GM19240 (cell line): ENCODE measurements around the gene KDM6A.
"Not testable (repeated sequence)": the region's sequence is repeated elsewhere in the genome, so short reads cannot be mapped to it uniquely, and the experiment has no call there.

Source experiments
- DNase-seq: peaks from one replicate; pipeline ENCODE4 v3.0.0; 2011; ENCODE audit warnings: low spot score; ENCODE audit not compliant: insufficient read length

The KDM6A gene

DNA sequence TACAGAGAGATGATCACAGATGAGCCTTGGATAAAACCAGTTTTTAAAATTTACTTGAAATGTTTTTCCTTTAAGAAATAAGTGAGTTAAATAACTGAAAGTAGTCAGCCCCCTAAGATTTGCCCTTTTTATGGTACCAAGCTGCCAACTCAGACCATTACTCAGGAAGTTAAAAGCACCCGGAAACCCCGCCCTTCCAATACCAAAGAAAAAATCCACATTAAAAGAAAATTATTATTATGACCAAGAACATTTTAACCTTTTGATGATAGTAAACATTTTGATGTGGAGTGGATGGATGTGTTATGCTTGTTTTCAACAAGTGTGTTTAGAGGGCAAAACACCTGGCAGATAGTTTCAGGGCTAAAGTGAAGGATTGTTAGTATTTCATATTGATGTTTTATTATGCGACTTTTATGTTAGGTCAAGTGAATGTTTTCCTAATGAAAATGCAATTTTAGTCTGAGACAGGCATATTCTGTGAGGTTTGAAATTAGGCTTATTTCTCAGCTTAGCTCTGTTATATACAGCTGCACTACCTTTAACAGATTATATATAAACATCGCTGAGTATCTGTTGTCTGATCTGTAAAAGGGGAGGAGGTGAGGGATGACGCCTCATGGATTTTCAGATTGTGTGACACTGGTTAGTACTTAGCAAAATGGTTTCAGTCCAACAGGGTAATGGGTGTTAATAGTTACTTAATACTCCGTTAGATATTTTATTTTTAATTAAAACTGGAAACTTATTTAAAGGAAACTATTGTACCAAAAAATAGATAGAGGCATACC is 89.0 kb downstream of the KDM6A start:
- no peak for DNase-seq

DNA sequence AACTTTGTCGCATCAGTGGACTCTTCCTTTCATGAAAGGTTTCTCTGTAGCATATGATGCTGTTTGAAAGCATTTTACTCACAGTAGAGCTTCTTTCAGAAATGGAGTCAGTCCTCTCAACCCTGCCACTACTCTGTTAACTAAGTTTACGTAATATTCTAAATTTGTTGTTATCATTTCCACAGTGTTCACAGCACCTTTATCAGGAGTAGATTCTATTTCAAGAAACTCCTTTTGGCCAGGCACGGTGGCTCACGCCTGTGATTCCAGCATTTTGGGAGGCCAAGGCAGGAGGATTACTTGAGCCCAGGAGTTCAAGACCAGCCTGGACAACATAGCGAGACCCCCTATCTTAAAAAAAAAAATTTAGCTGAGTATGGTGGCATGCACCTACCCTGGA is 90.0 kb downstream of the KDM6A start:
- DNase-seq = no peak

DNA sequence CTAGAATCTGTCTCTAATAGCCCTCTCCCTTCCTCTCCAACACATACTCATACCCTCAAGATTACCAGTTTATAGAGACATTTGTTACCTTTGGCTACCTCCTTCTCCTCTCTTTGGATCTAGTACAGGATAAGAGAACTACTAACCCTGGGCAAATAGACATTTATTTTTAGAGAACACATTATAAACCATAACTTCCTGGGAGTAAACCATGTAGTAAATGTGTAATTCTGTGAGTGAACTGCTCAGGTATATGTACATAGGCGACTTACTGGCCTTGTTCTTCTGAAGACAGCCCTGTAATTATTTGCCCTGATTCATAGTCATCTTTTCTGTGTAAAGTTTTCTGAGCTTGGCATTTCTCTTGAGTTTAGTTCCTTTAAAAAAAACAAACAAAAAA is 94.2 kb downstream of the KDM6A start:
- DNase-seq = no peak

DNA sequence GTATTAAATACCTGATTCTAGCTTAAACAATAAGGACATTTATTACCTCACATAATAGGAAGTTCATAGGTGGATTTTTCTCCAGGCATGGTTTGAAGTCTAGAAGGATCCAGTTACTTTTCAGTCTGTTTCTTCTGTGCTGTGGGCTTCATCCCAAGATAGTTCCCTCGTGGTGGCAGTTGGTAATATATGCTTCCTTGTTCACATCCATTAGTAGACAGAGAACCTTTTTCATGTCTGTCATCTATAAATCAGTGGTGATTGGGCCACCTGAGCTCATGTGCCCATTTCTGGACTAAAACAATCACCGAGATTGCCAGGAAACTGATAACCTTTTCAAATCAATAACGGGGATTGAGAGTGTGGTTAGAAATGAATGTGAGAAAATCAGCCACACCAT is 97.7 kb downstream of the KDM6A start:
- DNase-seq = no peak

DNA sequence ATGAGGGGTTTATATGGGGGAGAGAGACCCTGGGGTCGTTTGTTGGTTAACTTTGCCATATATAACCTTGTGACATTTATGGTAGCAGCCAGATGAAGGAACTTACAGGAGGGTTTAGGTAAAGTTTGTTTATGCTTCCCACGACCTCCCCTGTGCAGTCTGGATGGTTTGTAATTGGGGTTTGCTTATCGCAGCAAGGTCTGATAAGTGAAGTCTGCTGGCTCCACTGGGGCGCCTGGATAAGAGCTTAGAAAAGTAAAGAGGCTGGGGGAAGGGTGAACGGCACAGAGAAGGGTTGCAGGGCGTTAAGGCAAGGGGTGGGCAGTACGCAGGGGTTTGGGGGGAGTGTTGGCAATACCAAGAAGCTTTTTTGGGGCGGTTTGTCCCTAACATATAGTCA is 98.7 kb downstream of the KDM6A start:
- DNase-seq = no peak

DNA sequence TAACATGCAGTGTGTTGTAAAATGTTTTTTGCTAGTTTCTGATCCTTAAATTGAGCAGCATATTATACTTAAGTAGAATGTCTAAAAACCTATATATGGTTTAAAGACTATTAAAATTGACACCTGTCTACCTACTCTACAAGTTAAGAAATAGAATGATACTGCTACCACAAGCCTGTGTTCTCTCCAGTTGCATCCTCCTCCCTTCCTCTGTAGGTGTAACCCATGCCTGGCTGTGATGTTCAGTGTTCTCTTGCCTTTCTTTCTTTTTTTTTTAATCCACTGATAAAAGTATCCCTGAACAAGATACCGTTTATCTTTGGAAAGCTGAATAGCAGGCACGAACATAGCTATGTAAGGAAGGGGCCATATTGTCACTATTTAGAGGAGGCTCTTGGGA is 99.1 kb downstream of the KDM6A start:
- DNase-seq = no peak

DNA sequence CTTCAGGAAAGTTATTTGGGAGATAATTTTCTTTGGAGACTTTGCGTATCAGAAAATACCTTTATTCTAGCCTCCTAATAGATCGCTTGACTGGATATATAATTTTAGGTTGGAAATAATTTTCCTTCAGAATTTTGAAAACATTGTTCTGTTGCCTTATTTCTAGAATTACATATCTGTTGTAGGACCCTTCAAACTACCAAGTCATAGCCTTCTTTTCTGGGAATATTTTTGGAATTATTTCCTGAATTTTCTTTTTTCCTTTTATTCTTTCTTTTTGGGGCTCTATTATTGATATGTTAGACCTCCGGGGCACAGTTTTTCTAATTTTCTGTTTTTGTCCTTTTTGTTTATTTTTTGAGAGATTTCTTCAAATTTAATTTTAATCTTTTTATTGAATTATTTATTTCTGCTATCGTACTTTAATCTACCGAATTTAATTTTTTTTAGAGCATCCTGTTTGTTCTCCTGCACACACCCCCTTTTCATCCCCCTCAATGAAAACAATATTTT is 100.5 kb downstream of the KDM6A start:
- no peak for DNase-seq

DNA sequence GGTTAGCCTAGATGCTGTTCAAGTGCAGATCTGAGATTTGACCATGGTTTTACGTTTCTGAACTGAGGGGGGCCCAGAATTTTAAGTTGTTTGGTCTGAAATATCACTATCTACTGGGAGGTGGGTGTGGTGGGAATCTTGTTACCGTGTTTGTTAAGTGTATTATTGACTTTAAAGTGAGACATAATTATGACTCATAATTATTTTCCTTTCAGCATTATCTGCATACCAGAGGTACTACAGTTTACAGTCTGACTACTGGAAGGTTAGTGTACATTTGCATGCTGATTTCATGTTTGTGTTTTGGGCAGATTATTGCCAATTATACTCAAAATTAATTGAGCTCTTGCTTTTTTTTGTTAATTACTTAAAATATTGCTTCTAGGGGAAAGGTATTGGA is 101.5 kb downstream of the KDM6A start:
- no peak for DNase-seq

DNA sequence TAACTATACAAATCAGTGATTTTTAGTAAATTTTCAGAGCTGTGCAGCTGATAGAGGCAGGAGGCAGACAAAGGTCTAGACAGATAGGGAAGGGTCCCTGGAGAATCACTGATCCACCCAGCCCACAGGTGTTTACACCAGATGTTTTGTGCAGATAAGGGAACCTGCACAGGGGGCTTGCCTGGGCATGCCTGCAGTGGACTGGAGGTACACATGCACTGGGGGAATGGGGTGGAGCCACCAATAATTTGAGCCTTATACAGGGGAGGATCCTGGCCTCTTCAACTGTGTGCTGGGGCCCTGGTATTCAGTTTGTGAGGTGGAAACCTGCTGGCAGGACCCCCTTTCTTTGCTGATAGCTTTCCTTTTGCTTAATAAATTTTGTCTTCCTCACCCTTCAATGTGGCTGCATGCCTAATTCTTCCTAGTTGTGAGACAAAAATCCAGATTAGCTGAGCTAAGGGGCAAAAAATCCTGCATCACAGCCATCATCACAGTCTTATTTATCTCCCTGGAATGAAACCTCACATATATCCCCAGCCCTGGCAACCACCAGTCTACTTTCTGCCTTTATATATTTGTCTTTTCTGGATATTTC is 102.8 kb downstream of the KDM6A start:
- DNase-seq = no peak

DNA sequence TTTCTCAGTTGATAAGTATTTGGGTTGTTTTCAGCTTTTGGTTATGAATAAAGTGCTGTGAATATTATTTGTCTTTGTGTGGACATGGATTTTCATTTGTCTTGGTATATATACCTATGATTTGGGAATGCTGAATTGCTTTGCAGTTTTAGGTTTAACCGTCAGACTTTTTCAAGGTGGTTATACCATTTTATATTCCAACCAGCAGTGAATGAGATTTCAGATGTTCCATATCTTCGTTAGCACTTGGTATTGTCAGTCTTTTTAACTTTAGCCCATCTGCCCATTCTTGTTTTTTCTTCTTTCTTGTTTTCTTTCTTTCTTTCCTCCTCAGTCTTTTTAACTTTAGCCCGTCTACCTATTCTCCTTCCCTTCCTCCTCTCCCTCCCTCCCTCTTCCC is 106.0 kb downstream of the KDM6A start:
- DNase-seq = no peak

DNA sequence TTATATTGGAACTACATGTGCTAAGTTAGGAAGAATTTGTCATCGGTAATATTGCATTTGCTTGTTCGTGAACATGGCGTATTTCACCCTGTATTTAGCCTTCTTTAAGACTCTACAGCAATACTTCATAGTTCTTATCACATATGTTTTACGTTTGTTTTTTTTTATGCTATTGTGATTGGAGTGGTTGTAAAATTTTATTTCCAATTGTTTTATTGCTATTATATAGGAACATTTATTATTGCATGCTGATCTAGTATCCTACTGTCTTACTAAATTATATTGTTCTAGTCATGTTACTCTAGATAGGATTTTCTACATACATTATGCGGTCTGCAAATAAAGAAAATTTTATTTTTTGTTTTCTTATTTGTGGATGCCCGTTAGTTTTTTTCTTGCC is 107.4 kb downstream of the KDM6A start:
- DNase-seq = no peak

DNA sequence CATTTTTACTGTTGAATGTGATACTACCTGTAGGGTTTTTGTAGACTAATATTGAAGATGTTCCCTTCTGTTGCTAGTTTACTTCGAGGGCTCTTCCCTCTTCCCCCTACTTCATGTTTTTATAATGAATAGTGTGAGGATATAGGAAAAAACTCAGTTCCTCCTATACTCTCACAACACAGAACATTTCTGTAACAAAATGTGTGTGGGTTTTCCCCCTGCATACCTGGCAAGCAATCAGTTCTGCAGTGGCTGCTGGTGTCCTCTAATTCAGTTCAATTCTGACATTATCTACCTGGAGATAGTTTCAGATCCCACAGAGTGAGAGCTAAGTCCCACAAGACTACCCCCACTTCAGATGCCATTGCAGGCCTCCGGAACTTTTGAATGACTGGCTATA is 107.9 kb downstream of the KDM6A start:
- DNase-seq = no peak

DNA sequence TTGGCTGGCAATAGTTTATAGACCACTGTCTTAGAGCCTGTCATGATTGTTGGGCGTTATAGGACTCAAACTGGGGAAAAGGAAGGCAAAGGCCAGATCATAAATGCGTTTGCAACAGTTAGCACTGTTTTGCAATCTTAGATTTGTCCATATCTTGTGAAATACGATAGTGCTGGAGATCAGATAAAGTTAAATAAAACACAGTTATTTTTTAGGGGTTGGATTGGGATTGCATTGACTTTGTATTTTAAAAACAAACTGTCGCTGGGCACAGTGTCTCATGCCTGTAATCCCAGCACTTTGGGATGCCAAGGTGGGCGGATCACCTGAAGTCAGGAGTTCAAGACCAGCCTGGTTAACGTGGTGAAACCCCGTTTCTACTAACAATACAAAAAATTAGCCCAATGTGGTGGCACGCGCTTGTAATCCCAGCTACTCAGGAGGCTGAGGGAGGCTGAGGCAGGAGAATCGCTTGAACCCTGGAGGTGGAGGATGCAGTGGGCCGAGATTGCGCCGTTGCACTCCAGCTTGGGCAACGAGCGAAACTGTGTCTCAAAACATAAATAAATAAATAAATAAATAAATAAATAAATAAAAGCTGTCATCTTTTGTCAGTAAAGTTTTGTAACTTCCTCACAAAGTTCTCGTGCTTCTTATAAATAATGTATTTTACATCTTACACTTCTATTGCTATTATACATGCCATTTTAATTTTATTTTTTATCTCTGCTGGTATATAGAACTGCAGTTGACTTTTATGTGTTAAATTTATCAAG is 117.2 kb downstream of the KDM6A start:
- no peak for DNase-seq

DNA sequence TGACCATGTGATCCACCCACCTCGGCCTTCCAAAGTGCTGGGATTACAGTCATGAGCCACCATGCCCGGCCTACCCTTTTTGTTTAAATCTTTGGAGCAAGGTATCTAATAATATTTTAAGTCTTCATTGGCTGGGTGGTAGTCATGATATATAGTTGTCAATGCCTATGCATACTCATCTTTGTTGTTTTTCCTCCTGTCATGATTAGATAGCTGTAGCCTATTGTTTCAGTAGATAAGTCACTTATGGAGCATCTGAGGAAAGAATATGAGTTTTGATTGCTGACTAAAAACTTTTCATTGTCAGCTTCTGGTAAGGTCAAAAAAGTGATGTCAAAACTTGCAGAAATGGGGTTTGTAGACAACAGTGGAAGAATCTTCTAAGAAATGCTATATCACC is 119.8 kb downstream of the KDM6A start:
- no peak for DNase-seq

DNA sequence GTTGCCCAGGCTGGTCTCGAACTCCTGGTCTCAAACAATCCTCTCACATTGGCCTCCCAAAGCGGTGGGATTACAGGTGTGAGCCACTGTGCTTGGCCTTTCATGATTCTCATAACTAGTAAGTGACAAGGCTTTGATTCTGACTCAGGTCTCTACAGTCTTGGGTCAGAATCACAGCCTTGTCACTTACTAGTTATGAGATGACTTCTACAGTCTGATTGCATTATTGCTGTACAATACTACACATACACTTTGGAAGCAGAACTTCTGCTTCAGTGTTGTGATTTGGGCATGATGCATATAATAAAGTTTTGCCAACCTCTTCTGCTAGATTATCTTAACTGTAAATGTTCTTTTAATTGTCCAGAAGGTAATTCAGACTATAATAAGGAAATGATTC is 123.3 kb downstream of the KDM6A start:
- DNase-seq = no peak

DNA sequence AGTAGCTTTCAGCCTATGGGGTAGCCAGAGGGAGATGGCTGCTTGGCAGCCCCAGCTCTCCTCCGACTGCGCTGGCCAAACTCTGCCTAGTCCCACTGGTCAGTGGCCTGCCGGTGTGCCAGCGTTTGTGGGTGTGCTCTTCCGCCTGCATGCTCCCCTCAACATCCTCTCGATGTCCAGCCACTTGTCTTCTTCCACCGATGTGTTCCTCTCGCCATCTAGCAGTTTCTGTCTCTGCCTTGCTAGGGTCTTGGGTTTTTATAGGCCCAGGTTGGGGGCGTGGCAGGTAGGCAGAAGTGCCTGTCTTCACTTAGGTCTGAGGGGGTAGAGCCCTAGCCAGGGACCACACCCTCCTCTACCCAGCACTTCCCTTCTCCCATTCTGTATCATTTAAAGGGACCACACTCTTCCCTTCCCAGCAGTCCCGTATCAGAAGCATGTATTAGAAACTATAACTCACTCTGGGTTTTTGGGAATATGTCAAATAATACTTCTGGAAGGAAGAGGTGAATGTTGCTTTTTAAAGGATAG is 124.4 kb downstream of the KDM6A start:
- DNase-seq = no peak

DNA sequence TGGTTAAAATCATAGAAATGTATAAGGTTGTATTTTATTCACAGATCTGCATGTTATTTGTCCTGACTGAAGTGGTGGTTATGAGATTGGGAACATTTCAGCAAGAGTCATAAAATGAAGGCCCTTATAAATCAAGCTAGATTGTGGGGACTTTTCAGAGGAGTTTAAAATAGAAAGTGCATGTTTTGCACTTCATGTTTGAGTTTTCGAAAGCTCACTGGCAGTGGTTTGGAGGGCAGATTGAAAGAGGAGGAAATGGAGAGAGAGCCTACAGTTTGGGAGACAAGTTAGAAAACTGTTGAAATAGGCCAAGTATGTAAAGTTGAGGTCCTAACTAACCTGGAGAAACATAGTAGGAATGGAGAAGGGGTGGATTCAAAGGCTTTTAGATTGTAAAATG is 124.9 kb downstream of the KDM6A start:
- DNase-seq = no peak

DNA sequence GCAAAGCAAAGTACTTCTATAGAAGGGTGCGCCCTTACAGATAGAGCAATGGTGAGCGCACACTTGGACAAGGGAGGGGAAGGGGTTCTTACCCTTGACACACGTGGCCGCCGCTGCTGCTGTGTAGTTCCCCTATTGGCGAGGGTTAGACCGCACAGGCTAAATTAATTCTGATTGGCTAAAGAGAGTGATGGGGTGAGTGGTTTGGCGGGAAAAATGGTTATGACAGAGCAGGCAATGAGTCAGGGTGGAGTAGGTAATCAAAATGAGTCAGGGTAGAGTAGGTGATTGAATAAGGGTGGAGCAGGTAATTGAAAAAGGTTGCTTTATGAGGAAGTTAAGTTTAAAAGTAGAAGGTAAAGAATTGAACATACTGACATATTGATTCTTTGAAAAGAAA is 126.2 kb downstream of the KDM6A start:
- DNase-seq = not testable (repeated sequence)

DNA sequence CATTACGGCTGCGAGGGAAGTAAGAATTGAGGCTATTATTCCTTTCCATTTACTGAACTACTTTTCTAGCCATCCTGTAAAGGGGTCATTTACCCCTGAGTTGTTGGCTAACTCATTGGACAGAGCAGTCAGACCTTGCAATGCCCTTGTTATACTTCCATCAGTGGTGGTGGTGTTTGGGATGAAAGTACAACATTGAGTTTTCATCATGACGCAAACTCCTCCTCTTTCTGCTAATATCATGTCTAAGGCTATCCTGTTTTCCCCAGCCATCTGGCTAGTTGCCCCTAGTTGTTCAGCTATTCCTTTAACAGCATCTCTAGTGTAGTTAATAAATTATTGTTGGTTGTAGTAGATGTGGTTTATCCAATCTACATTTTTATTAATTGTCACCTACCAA is 126.9 kb downstream of the KDM6A start:
- not testable (repeated sequence) for DNase-seq

DNA sequence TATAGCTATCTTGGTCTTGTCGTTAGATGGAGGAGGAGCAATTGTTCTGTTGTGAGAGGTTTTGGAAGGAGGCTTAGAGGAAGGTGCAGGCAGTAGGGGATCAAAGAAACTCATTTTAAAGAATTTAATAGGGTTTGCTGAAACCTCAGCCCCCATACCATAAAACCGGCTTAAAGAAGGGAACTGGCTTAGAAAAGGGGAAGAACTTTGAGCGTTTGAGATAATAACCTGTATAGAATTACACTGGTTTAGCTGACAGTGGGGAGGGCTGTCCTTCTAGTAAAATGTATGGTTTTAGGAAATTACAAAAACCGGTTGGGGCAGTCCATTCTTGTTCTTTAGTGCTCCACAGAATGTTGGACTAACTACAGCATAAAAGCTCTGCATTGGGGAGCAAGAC is 128.1 kb downstream of the KDM6A start:
- no peak for DNase-seq

DNA sequence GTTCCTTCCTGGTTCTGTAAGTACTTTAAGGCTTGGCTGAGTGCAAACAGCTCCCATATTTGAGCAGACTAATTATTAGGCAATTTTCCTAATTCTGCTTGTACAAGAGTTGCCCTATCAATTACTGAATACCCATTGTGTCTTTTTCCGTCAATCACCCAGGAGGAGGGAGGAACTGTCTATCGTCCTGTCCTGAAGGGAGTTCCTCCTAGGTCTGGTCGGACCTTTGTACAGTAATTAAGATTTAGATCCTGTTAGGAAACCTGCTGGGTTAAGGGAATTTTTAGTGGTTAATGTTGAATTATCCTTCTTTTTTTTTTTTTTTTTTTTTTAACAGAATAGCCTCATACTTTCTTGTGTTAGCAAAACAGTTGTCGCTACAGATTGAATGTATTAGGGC is 130.1 kb downstream of the KDM6A start:
- no peak for DNase-seq
